Stomach (tissue), 9 donors: Measurements from ENCODE around the gene TBX15. TPM values are rescaled to one million over a fixed set of nuclear protein-coding genes. Genes with fewer than 3 reads are reported as not detected.

ENCODE experiments used
- DNase-seq, 2 donors: peaks; one replicate each; pipeline versions ENCODE4 v3.0.0 to v3.0.0-alpha.2; 2013 to 2019
- H3K27ac ChIP-seq, 5 donors: fragments of 200-600 bp in 4 of 5; sonication (generic) in 4 of 5; one replicate each; pipeline ENCODE4 v1.5.1; 2013 to 2019; ENCODE audit warnings: mild to moderate bottlenecking in 1 of 5, moderate library complexity in 1 of 5
- H3K27me3 ChIP-seq, 3 donors: fragments of 200-600 bp; sonication (generic); one replicate each; pipeline ENCODE4 v1.5.1; 2017 to 2019; ENCODE audit warnings: mixed run types in 1 of 3
- H3K36me3 ChIP-seq, 4 donors: fragments of 200-600 bp; sonication (generic); 1 replicate in 3 of 4; 2 replicates in 1 of 4; pipeline ENCODE4 v1.5.1; 2016 to 2019
- H3K4me1 ChIP-seq, 4 donors: fragments of 200-600 bp; sonication (generic); one replicate each; pipeline ENCODE4 v1.5.1; 2016 to 2019
- H3K4me3 ChIP-seq, 4 donors: fragments of 200-600 bp; sonication (generic) in 3 of 4; one replicate each; pipeline ENCODE4 v1.5.1; 2016 to 2019; ENCODE audit warnings: mild to moderate bottlenecking in 1 of 4
- H3K9me3 ChIP-seq, 4 donors: fragments of 200-600 bp; sonication (generic); one replicate each; pipeline ENCODE4 v1.5.1; 2016 to 2019
- CTCF ChIP-seq, 7 experiments: fragments of 450-650 bp in 4 of 7; fragments of 200-600 bp in 3 of 7; sonication (generic) in 3 of 7; IDR thresholded peaks; one replicate each; pipeline ENCODE4 v1.5.1; 2016 to 2019; ENCODE audit warnings: antibody characterized with exemption in 7 of 7, control low read depth in 2 of 7, mild to moderate bottlenecking in 1 of 7
- EP300 ChIP-seq: sonication (generic); formaldehyde crosslinking; IDR thresholded peaks from one replicate; pipeline ENCODE4 v1.6.1; 2017; ENCODE audit warnings: antibody characterized with exemption
- POLR2A ChIP-seq, 4 donors: fragments of 450-650 bp; IDR thresholded peaks; one replicate each; pipeline ENCODE4 v1.6.1; 2016; ENCODE audit warnings: antibody characterized with exemption in 4 of 4, control low read depth in 2 of 4, mild to moderate bottlenecking in 1 of 4, moderate library complexity in 1 of 4
- POLR2AphosphoS5 ChIP-seq, 3 donors: sonication (generic); formaldehyde crosslinking; IDR thresholded peaks; one replicate each; pipeline ENCODE4 v1.6.1; 2016; ENCODE audit warnings: antibody characterized with exemption in 3 of 3
- WGBS, 5 donors: extraction: QIAGEN DNeasy Blood & Tissue Kit in 3 of 5; methylation state at CpG; one replicate each; pipeline versions ENCODE4 v1.1.5 to v1.1.7; 2013 to 2018; 5-methylcytosine and 5-hydroxymethylcytosine counted together
- intact Hi-C: fragments of 100-400 bp; cut with DNase I; formaldehyde crosslinking; loops from one replicate; pipeline ENCODE4 v1.15.1; 2023; ENCODE audit warnings: low total_unique reads
- polyA plus RNA-seq, 3 donors: library from polyadenylated mRNA; stranded (reverse); fragments of 200-250 nt; gene quantifications; one replicate each; pipeline ENCODE4 v1.2.3, GENCODE V29; 2013
- total RNA-seq, 5 donors: library from RNA; depleted of rRNA; stranded (reverse); fragments of >200 nt; gene quantifications; one replicate each; pipeline versions ENCODE4 v1.1.0 to v1.2.3, GENCODE V29; 2014 to 2016
- donor health status: healthy with polysubstance abuse.
- donor health status: Bipolar disorder and iron deficiency.
- donor health status: healthy.

Gene TBX15
- total and polyA plus RNA-seq, 8 donors, result 0.05 to 0.37 TPM; not detected in 6

GRCh38 chr1:118944133-118944532 is 44.0 kb downstream of the TBX15 start:
- no peak overlapping the region for H3K4me3 ChIP-seq
- TF ChIP-seq POLR2AphosphoS5 (IDR thresholded peaks at IDR 0.05), result no peak
- TF ChIP-seq POLR2A (IDR thresholded peaks at IDR 0.05), result no peak
- no peak for TF ChIP-seq EP300
- no peak for TF ChIP-seq CTCF (IDR thresholded peaks at IDR 0.05)
- WGBS, 5 donors, result 75 to 91% (median 85%) methylated on average over 2 of the region's 2 CpGs
- no peaks in the 10 kb centered on the region for H3K27me3 ChIP-seq
- no peaks in the 10 kb centered on the region for H3K4me1 ChIP-seq
- no peak for DNase-seq
- H3K27ac ChIP-seq, result no peak overlapping the region
- intact Hi-C loops, result no loop called here
- H3K9me3 ChIP-seq, result no peaks in the 10 kb centered on the region
- no peaks in the 10 kb centered on the region for H3K36me3 ChIP-seq

GRCh38 chr1:118940957-118941356 is 47.2 kb downstream of the TBX15 start:
- H3K4me1 ChIP-seq, result no peaks in the 10 kb centered on the region
- 44 to 77% (median 57%) methylated on average over 3 of the region's 3 CpGs for WGBS, 5 donors
- no peak for TF ChIP-seq POLR2AphosphoS5 (IDR thresholded peaks at IDR 0.05)
- TF ChIP-seq EP300, result no peak
- no peak for TF ChIP-seq POLR2A (IDR thresholded peaks at IDR 0.05)
- TF ChIP-seq CTCF (IDR thresholded peaks at IDR 0.05), result no peak
- no peaks in the 10 kb centered on the region for H3K36me3 ChIP-seq
- no peaks in the 10 kb centered on the region for H3K27me3 ChIP-seq
- no peaks in the 10 kb centered on the region for H3K9me3 ChIP-seq
- intact Hi-C loops, result no loop called here
- H3K27ac ChIP-seq, result no peak overlapping the region
- H3K4me3 ChIP-seq, result no peak overlapping the region
- DNase-seq, result no peak

- WGBS, 5 donors, result 53 to 78% (median 67%) methylated on average over 4 of the region's 4 CpGs
- H3K4me1 ChIP-seq, result no peaks in the 10 kb centered on the region
- no peaks in the 10 kb centered on the region for H3K9me3 ChIP-seq
- DNase-seq, result no peak
- H3K27me3 ChIP-seq, result no peaks in the 10 kb centered on the region
- H3K27ac ChIP-seq, result no peak overlapping the region
- no peak for TF ChIP-seq POLR2AphosphoS5 (IDR thresholded peaks at IDR 0.05)
- TF ChIP-seq CTCF (IDR thresholded peaks at IDR 0.05), result no peak
- no peak for TF ChIP-seq POLR2A (IDR thresholded peaks at IDR 0.05)
- TF ChIP-seq EP300, result no peak
- no peaks in the 10 kb centered on the region for H3K36me3 ChIP-seq
- intact Hi-C loops, result no loop called here
- no peak overlapping the region for H3K4me3 ChIP-seq
These were observed 50.6 kb downstream of the TBX15 start for GRCh38 chr1:118937413-118938072.

- Histone ChIP-seq H3K36me3 (no peaks in the 10 kb centered on the region), H3K9me3 (no peaks in the 10 kb centered on the region), H3K4me1 (no peaks in the 10 kb centered on the region), H3K27ac (no peak overlapping the region), H3K4me3 (no peak overlapping the region), H3K27me3 (no peaks in the 10 kb centered on the region)
- TF ChIP-seq EP300 (no peak), CTCF (IDR thresholded peaks at IDR 0.05) (no peak), POLR2AphosphoS5 (IDR thresholded peaks at IDR 0.05) (no peak), POLR2A (IDR thresholded peaks at IDR 0.05) (no peak)
- no peak for DNase-seq
- 78 to 94% (median 85%) methylated on average over 1 of the region's 1 CpG for WGBS, 5 donors
- intact Hi-C loops, result no loop called here
These were observed 53.4 kb downstream of the TBX15 start for GRCh38 chr1:118934706-118935105.
